Caco-2 (cell line): Measurements from ENCODE around the gene VRK1. TPM values are rescaled to one million over a fixed set of nuclear protein-coding genes. Genes with fewer than 3 reads are reported as not detected.

ENCODE experiments used
- BruUV-seq: library from RNA; stranded (reverse); fragments of 400-500 nt; replicated peaks from 2 replicates; lab custom pipeline; 2021; lab: Mats Ljungman, UMichigan
- CTCF ChIA-PET: fragments of 300-600 bp; sonication (Branson Sonifier 250); formaldehyde crosslinking; loops from one replicate; lab custom pipeline; 2022; ENCODE audit warnings: antibody characterized with exemption; lab: Charles Lee
- POLR2A ChIA-PET: fragments of 300-600 bp; sonication (Branson Sonifier 250); formaldehyde crosslinking; loops from one replicate; lab custom pipeline; 2022; ENCODE audit warnings: antibody characterized with exemption; lab: Charles Lee
- DNase-seq, 2 experiments: peaks; one replicate each; pipeline versions ENCODE4 v3.0.0 to v3.0.0-alpha.2; 2020 to 2022
- H3K27me3 ChIP-seq: replicated peaks from 2 replicates; pipeline ENCODE4 v1.6.0; 2011; ENCODE audit warnings: low read length; ENCODE audit not compliant: control insufficient read depth, insufficient read depth
- H3K36me3 ChIP-seq: 2 replicates; pipeline ENCODE4 v1.5.1; 2011; ENCODE audit warnings: low read length; ENCODE audit not compliant: control insufficient read depth, insufficient read depth
- H3K4me1 ChIP-seq: fragments of 250-450 bp; sonication (Bioruptor Pico); 2 replicates; pipeline ENCODE4 v1.5.1; 2020; ENCODE audit warnings: mild to moderate bottlenecking
- H3K4me3 ChIP-seq: 2 replicates; pipeline ENCODE4 v1.5.1; 2011; ENCODE audit warnings: low read depth, mild to moderate bottlenecking, control low read depth, low read length
- H3K9me3 ChIP-seq: fragments of 250-450 bp; sonication (Bioruptor Pico); 2 replicates; pipeline ENCODE4 v1.5.1; 2020; ENCODE audit warnings: mild to moderate bottlenecking, moderate library complexity
- H3K27ac Mint-ChIP-seq: one replicate; pipeline ENCODE4 v1.8.0; 2022; ENCODE audit warnings: mixed read lengths; ENCODE audit not compliant: unreplicated experiment
- H3K27me3 Mint-ChIP-seq: one replicate; pipeline ENCODE4 v1.8.0; 2022; ENCODE audit warnings: mixed read lengths; ENCODE audit not compliant: insufficient read depth, unreplicated experiment
- H3K36me3 Mint-ChIP-seq: one replicate; pipeline ENCODE4 v1.8.0; 2022; ENCODE audit warnings: mild to moderate bottlenecking, mixed read lengths; ENCODE audit not compliant: insufficient read depth, unreplicated experiment
- H3K4me1 Mint-ChIP-seq: one replicate; pipeline ENCODE4 v1.8.0; 2022; ENCODE audit warnings: low read depth, mixed read lengths; ENCODE audit not compliant: unreplicated experiment
- H3K4me3 Mint-ChIP-seq: one replicate; pipeline ENCODE4 v1.8.0; 2022; ENCODE audit warnings: mild to moderate bottlenecking, moderate library complexity, mixed read lengths; ENCODE audit not compliant: unreplicated experiment
- H3K9me3 Mint-ChIP-seq: one replicate; pipeline ENCODE4 v1.8.0; 2022; ENCODE audit warnings: mixed read lengths; ENCODE audit not compliant: unreplicated experiment
- CTCF ChIP-seq, 2 experiments: fragments of 200-600 bp in 1 of 2; IDR thresholded peaks; 1 replicate in 1 of 2; 2 replicates in 1 of 2; pipeline versions ENCODE4 v1.5.1 to v1.8.0; 2011 to 2022; ENCODE audit warnings: antibody characterized with exemption in 1 of 2, control low read depth in 1 of 2, inconsistent platforms in 1 of 2, low read depth in 1 of 2, low read length in 1 of 2, mild to moderate bottlenecking in 1 of 2, moderate library complexity in 1 of 2; ENCODE audit not compliant: insufficient read depth in 1 of 2, severe bottlenecking in 1 of 2, unreplicated experiment in 1 of 2
- intact Hi-C: fragments of 100-400 bp; cut with micrococcal nuclease; formaldehyde crosslinking; loops from one replicate; pipeline ENCODE4 v1.10.0; 2022; ENCODE audit not compliant: unreplicated experiment
- total RNA-seq: library from RNA; stranded (reverse); gene quantifications from 2 replicates; pipeline ENCODE4 v1.2.3, GENCODE V29; 2022

Gene VRK1
- total RNA-seq, 1 experiment from 2014 or later, result 42.1 TPM

- ChIA-PET POLR2A (no interaction called here), CTCF (no interaction called here)
- Mint-ChIP-seq H3K36me3 (peaks cover 6% of the 10 kb centered on the region), H3K9me3 (no peaks in the 10 kb centered on the region), H3K4me3 (no peak overlapping the region), H3K4me1 (peaks cover 24% of the 10 kb centered on the region), H3K27me3 (no peaks in the 10 kb centered on the region), H3K27ac (no peak overlapping the region)
- no peaks in the 10 kb centered on the region for H3K36me3 ChIP-seq
- no peaks in the 10 kb centered on the region for H3K27me3 ChIP-seq
- DNase-seq, result no peak
- H3K4me1 ChIP-seq, result no peaks in the 10 kb centered on the region
- no peaks in the 10 kb centered on the region for H3K9me3 ChIP-seq
- no TSS peak for BruUV-seq
- intact Hi-C loops, result no loop called here
- H3K4me3 ChIP-seq, result no peak overlapping the region
- no peak for TF ChIP-seq CTCF (IDR thresholded peaks at IDR 0.05; ENCODE audit: insufficient read depth in 1 of 2, low read depth in 1 of 2, low read length in 1 of 2, severe bottlenecking in 1 of 2, unreplicated experiment in 1 of 2)
Measured at GRCh38 chr14:96802963-96803362, 5.8 kb downstream of the VRK1 start.

- Mint-ChIP-seq H3K27ac (no peak overlapping the region), H3K4me3 (no peak overlapping the region), H3K9me3 (no peaks in the 10 kb centered on the region), H3K27me3 (no peaks in the 10 kb centered on the region), H3K36me3 (peaks cover 6% of the 10 kb centered on the region), H3K4me1 (peaks cover 16% of the 10 kb centered on the region)
- no peaks in the 10 kb centered on the region for H3K4me1 ChIP-seq
- H3K36me3 ChIP-seq, result no peaks in the 10 kb centered on the region
- intact Hi-C loops, result no loop called here
- no peaks in the 10 kb centered on the region for H3K9me3 ChIP-seq
- no TSS peak for BruUV-seq
- no peak for DNase-seq
- TF ChIP-seq CTCF (IDR thresholded peaks at IDR 0.05; ENCODE audit: insufficient read depth in 1 of 2, low read depth in 1 of 2, low read length in 1 of 2, severe bottlenecking in 1 of 2, unreplicated experiment in 1 of 2), result no peak
- H3K4me3 ChIP-seq, result no peak overlapping the region
- CTCF ChIA-PET, result no interaction called here
- POLR2A ChIA-PET, result no interaction called here
- no peaks in the 10 kb centered on the region for H3K27me3 ChIP-seq
Measured at GRCh38 chr14:96803958-96804357, 6.8 kb downstream of the VRK1 start.

GRCh38 chr14:96804895-96805294, 7.7 kb downstream of the VRK1 start:
- CTCF ChIA-PET, result no interaction called here
- TF ChIP-seq CTCF (IDR thresholded peaks at IDR 0.05; ENCODE audit: insufficient read depth in 1 of 2, low read depth in 1 of 2, low read length in 1 of 2, severe bottlenecking in 1 of 2, unreplicated experiment in 1 of 2), result no peak
- H3K9me3 ChIP-seq, result no peaks in the 10 kb centered on the region

More at GRCh38 chr14:96804895-96805294, 7.7 kb downstream of the VRK1 start:
- H3K4me3 ChIP-seq, result no peak overlapping the region
- H3K4me1 ChIP-seq, result no peaks in the 10 kb centered on the region
- POLR2A ChIA-PET, result no interaction called here
- H3K27me3 ChIP-seq, result no peaks in the 10 kb centered on the region
- no peaks in the 10 kb centered on the region for H3K36me3 ChIP-seq
- no peak for DNase-seq
- H3K27ac Mint-ChIP-seq, result no peak overlapping the region
- intact Hi-C loops, result no loop called here
- H3K27me3 Mint-ChIP-seq, result no peaks in the 10 kb centered on the region
- H3K9me3 Mint-ChIP-seq, result no peaks in the 10 kb centered on the region
- H3K4me1 Mint-ChIP-seq, result peaks cover 16% of the 10 kb centered on the region
- peaks cover 6% of the 10 kb centered on the region for H3K36me3 Mint-ChIP-seq
- no TSS peak for BruUV-seq
- no peak overlapping the region for H3K4me3 Mint-ChIP-seq
